OCI-LY1 (cell line): ENCODE results near the gene CHADL.

Experiments used
- H2AFZ ChIP-seq: fragments of 200-600 bp; sonication (generic), shearing (Covaris generic); 2 replicates; pipeline ENCODE4 v1.6.0; 2014; ENCODE audit warnings: antibody characterized with exemption, mild to moderate bottlenecking, low read length
- H3F3A ChIP-seq: fragments of 200-600 bp; sonication (generic), shearing (Covaris generic); 2 replicates; pipeline ENCODE4 v1.6.0; 2014; ENCODE audit warnings: mild to moderate bottlenecking, antibody characterized with exemption, low read length, moderate library complexity; ENCODE audit not compliant: insufficient read depth
- H3K27ac ChIP-seq: fragments of 200-600 bp; sonication (generic); 2 replicates; pipeline ENCODE4 v1.5.1; 2014; ENCODE audit warnings: low read length, mixed run types, mild to moderate bottlenecking, low read depth; ENCODE audit not compliant: poor library complexity, severe bottlenecking
- H3K27me3 ChIP-seq: fragments of 200-600 bp; sonication (generic); 2 replicates; pipeline ENCODE4 v1.6.0; 2014; ENCODE audit warnings: antibody characterized with exemption, mild to moderate bottlenecking, low read length, moderate library complexity; ENCODE audit not compliant: insufficient read depth
- H3K36me3 ChIP-seq: fragments of 200-600 bp; sonication (generic); 2 replicates; pipeline ENCODE4 v1.6.1; 2014; ENCODE audit warnings: mild to moderate bottlenecking, antibody characterized with exemption, low read length, moderate library complexity, mixed read lengths; ENCODE audit not compliant: insufficient read depth
- H3K4me1 ChIP-seq: fragments of 200-600 bp; sonication (generic); 2 replicates; pipeline ENCODE4 v1.5.1; 2014; ENCODE audit warnings: mild to moderate bottlenecking, low read length, moderate library complexity; ENCODE audit not compliant: insufficient read depth, severe bottlenecking
- H3K4me2 ChIP-seq: fragments of 200-600 bp; sonication (generic), shearing (Covaris generic); 2 replicates; pipeline ENCODE4 v1.6.1; 2014; ENCODE audit warnings: low read length
- H3K4me3 ChIP-seq: fragments of 200-600 bp; sonication (generic); 2 replicates; pipeline ENCODE4 v1.5.1; 2014; ENCODE audit warnings: low read length, low read depth, mild to moderate bottlenecking, mixed read lengths; ENCODE audit not compliant: poor library complexity, severe bottlenecking
- H3K79me2 ChIP-seq: fragments of 200-600 bp; shearing (Covaris generic); 2 replicates; pipeline ENCODE4 v1.6.1; 2016; ENCODE audit warnings: mixed run types, low read length, mixed read lengths; ENCODE audit not compliant: insufficient read depth
- H3K9ac ChIP-seq: fragments of 200-600 bp; sonication (generic), shearing (Covaris generic); 2 replicates; pipeline ENCODE4 v1.6.1; 2014; ENCODE audit warnings: mild to moderate bottlenecking, low read length, mixed read lengths
- H3K9me2 ChIP-seq: fragments of 200-600 bp; sonication (generic), shearing (Covaris generic); 2 replicates; pipeline ENCODE4 v1.6.1; 2014; ENCODE audit warnings: low read depth, mild to moderate bottlenecking, low read length, mixed read lengths
- H3K9me3 ChIP-seq: fragments of 200-600 bp; shearing (Covaris generic); 2 replicates; pipeline ENCODE4 v1.6.1; 2014; ENCODE audit warnings: low read length, mixed read lengths
- H4K20me1 ChIP-seq: fragments of 200-600 bp; sonication (generic), shearing (Covaris generic); 2 replicates; pipeline ENCODE4 v1.6.0; 2016; ENCODE audit warnings: mild to moderate bottlenecking, low read length; ENCODE audit not compliant: insufficient read depth
- EZH2 ChIP-seq: fragments of 200-600 bp; sonication (generic), shearing (Covaris generic); IDR thresholded peaks from 2 replicates; pipeline ENCODE4 v1.8.0; 2017; ENCODE audit warnings: borderline replicate concordance, mixed run types, mild to moderate bottlenecking, antibody characterized with exemption, low read length, moderate library complexity, mixed read lengths
- TF ChIP-seq, protein P1 (sequence below): fragments of 200-600 bp; sonication (generic), shearing (Covaris generic); IDR thresholded peaks from 2 replicates; pipeline ENCODE4 v1.5.1; 2017; ENCODE audit warnings: mild to moderate bottlenecking, antibody characterized with exemption, low read length, moderate library complexity, mixed read lengths

CHADL gene

DNA sequence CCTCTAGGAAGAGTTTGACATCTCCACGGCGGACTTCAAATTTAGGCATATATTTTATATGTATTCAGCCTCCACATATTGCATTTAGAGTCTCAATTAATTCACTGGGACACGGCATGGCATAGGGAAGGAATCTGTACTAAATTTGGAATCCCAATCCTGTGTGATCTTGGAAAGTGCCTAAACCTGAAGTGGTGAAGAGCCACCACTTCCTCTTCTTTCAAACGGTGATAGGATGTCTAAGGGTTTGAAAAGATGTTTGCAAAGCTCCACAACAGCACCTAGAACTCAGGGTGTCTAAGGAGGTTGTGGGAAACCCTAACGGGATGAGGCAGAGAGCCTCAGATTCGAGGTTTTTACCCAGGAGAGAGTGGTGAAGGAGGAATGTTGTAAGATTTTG, 36.7 kb downstream of the CHADL start:
- H3K9me2 ChIP-seq: no peaks in the 10 kb centered on the region
- TF ChIP-seq, protein P1, sequence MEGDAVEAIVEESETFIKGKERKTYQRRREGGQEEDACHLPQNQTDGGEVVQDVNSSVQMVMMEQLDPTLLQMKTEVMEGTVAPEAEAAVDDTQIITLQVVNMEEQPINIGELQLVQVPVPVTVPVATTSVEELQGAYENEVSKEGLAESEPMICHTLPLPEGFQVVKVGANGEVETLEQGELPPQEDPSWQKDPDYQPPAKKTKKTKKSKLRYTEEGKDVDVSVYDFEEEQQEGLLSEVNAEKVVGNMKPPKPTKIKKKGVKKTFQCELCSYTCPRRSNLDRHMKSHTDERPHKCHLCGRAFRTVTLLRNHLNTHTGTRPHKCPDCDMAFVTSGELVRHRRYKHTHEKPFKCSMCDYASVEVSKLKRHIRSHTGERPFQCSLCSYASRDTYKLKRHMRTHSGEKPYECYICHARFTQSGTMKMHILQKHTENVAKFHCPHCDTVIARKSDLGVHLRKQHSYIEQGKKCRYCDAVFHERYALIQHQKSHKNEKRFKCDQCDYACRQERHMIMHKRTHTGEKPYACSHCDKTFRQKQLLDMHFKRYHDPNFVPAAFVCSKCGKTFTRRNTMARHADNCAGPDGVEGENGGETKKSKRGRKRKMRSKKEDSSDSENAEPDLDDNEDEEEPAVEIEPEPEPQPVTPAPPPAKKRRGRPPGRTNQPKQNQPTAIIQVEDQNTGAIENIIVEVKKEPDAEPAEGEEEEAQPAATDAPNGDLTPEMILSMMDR: no peak
- no peak for TF ChIP-seq EZH2
- H3K79me2 ChIP-seq: peaks cover 5% of the 10 kb centered on the region

DNA sequence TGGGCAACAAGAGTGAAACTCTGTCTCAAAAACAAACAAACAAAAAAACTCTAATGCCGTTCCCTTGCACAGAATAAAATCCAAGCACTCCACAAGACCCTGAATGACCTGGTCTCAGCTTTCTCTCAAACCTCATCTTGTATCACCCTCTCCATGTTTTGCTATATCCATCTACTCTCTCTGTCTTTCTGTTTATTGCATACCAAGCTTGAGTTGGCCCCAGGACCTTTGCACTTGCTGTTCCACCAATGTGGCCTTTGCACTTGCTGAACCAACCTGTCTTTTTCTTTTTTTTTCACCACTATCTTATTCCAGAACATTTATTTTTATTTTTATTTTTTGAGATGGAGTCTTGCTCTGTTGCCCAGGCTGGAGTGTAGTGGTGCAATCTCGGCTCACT, 37.6 kb downstream of the CHADL start:
- Histone ChIP-seq H2AFZ (no peak overlapping the region), H3K9ac (no peak overlapping the region), H3K4me3 (no peak overlapping the region), H3K79me2 (peaks cover 5% of the 10 kb centered on the region), H3K9me3 (no peaks in the 10 kb centered on the region), H3K27me3 (no peaks in the 10 kb centered on the region), H4K20me1 (no peaks in the 10 kb centered on the region), H3F3A (no peaks in the 10 kb centered on the region), H3K9me2 (no peaks in the 10 kb centered on the region), H3K4me2 (no peak overlapping the region), H3K4me1 (peaks cover 19% of the 10 kb centered on the region), H3K36me3 (no peaks in the 10 kb centered on the region), H3K27ac (no peak overlapping the region)
- TF ChIP-seq EZH2: no peak
- TF ChIP-seq, protein P1: no peak

More for the DNA sequence above, 36.7 kb downstream of the CHADL start:
- H3K36me3 ChIP-seq: no peaks in the 10 kb centered on the region; the same call in 1 of the 2 replicates
- no peak overlapping the region for H3K4me3 ChIP-seq
- no peak overlapping the region for H3K27ac ChIP-seq
- no peaks in the 10 kb centered on the region for H4K20me1 ChIP-seq
- H3K27me3 ChIP-seq: no peaks in the 10 kb centered on the region
- H3K9me3 ChIP-seq: no peaks in the 10 kb centered on the region
- peaks cover 14% of the 10 kb centered on the region for H3K4me1 ChIP-seq
- H3F3A ChIP-seq: no peaks in the 10 kb centered on the region
- no peak overlapping the region for H2AFZ ChIP-seq
- H3K4me2 ChIP-seq: no peak overlapping the region
- no peak overlapping the region for H3K9ac ChIP-seq

DNA sequence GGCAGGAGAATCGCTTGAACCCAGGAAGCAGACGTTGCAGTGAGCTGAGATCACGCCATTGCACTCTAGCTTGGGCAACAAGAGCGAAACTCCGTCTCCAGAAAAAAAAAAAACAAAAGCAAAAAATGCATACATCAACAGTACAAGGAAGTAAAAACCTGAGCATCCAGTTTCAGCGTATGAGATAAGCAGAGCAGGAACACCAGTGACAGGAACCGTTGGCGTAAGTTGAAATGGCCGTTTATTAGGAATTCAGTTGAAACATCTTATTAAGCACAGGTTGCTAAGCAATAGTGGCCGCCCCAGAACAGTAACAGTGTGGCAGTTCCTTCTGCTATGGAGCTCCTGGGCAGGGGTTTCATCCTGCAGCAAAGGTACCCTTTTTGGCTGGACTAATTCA, 39.6 kb downstream of the CHADL start:
- H3K27me3 ChIP-seq: no peaks in the 10 kb centered on the region
- H4K20me1 ChIP-seq: no peaks in the 10 kb centered on the region
- no peak overlapping the region for H2AFZ ChIP-seq
- peaks cover 5% of the 10 kb centered on the region for H3K79me2 ChIP-seq
- no peaks in the 10 kb centered on the region for H3K9me3 ChIP-seq
- no peak overlapping the region for H3K4me2 ChIP-seq
- TF ChIP-seq, protein P1: no peak
- no peak for TF ChIP-seq EZH2
- peaks cover 23% of the 10 kb centered on the region for H3K4me1 ChIP-seq
- no peaks in the 10 kb centered on the region for H3K36me3 ChIP-seq
- H3K9ac ChIP-seq: no peak overlapping the region
- H3F3A ChIP-seq: no peaks in the 10 kb centered on the region
- no peak overlapping the region for H3K4me3 ChIP-seq
- no peak overlapping the region for H3K27ac ChIP-seq
- H3K9me2 ChIP-seq: no peaks in the 10 kb centered on the region
